Gastrocnemius medialis (tissue), 4 donors: ENCODE data around the gene PRR23B. TPM values are rescaled to one million over a fixed set of nuclear protein-coding genes. Genes with fewer than 3 reads are reported as not detected.

Experiments used
- ATAC-seq, 2 donors: fragments of 150-250 bp; one replicate each; pipeline ENCODE4 v1.9.1; 2016
- DNase-seq, 2 donors: peaks; one replicate each; pipeline ENCODE4 v3.0.0-alpha.2; 2019
- H3K27ac ChIP-seq, 4 donors: fragments of 200-600 bp; sonication (generic); 1 replicate in 1 of 4; 2 replicates in 3 of 4; pipeline ENCODE4 v1.5.1; 2016 to 2018; ENCODE audit warnings: mild to moderate bottlenecking in 2 of 4, moderate library complexity in 1 of 4
- H3K27me3 ChIP-seq, 3 donors: fragments of 200-600 bp; sonication (generic) in 2 of 3; 1 replicate in 1 of 3; 2 replicates in 2 of 3; pipeline versions ENCODE4 v1.5.1 to v1.6.0; 2016 to 2019; ENCODE audit warnings: mild to moderate bottlenecking in 1 of 3, moderate library complexity in 1 of 3
- H3K36me3 ChIP-seq, 2 donors: fragments of 200-600 bp; sonication (generic) in 1 of 2; one replicate each; pipeline ENCODE4 v1.5.1; 2017 to 2018
- H3K4me1 ChIP-seq, 2 donors: fragments of 200-600 bp; sonication (generic) in 1 of 2; one replicate each; pipeline ENCODE4 v1.5.1; 2016 to 2017; ENCODE audit warnings: mild to moderate bottlenecking in 2 of 2
- H3K4me3 ChIP-seq, 4 donors: fragments of 200-600 bp; sonication (generic) in 3 of 4; 1 replicate in 1 of 4; 2 replicates in 3 of 4; pipeline ENCODE4 v1.5.1; 2016 to 2019; ENCODE audit warnings: mild to moderate bottlenecking in 2 of 4
- H3K9me3 ChIP-seq, 3 donors: fragments of 200-600 bp; sonication (generic) in 2 of 3; 1 replicate in 1 of 3; 2 replicates in 2 of 3; pipeline ENCODE4 v1.5.1; 2016 to 2019
- CTCF ChIP-seq, 5 experiments: fragments of 450-650 bp in 3 of 5; fragments of 200-600 bp in 2 of 5; sonication (generic) in 2 of 5; IDR thresholded peaks in 4 of 5; conservative IDR thresholded peaks in 1 of 5; 1 replicate in 4 of 5; 2 replicates in 1 of 5; pipeline ENCODE4 v1.5.1; 2016 to 2019; ENCODE audit warnings: antibody characterized with exemption in 5 of 5, mild to moderate bottlenecking in 3 of 5, moderate library complexity in 3 of 5
- POLR2A ChIP-seq, 2 donors: fragments of 450-650 bp; IDR thresholded peaks; one replicate each; pipeline ENCODE4 v1.6.1; 2017; ENCODE audit warnings: antibody characterized with exemption in 2 of 2, mild to moderate bottlenecking in 2 of 2, moderate library complexity in 2 of 2
- in situ Hi-C, 4 donors: fragments of 200-750 bp; cut with MboI; loops; one replicate each; pipeline versions ENCODE4 v1.15.0 to v1.8.0; 2017; ENCODE audit warnings: low sequenced_read_pairs in 4 of 4
- intact Hi-C: fragments of 100-400 bp; cut with DNase I; formaldehyde crosslinking; loops from one replicate; pipeline ENCODE4 v1.15.1; 2023; ENCODE audit warnings: low total_unique reads
- total RNA-seq, 4 donors: library from RNA; depleted of rRNA; stranded (reverse); fragments of >200 nt; gene quantifications; one replicate each; pipeline versions ENCODE4 v1.1.0 to v1.2.3, GENCODE V29; 2016

Gene PRR23B
- total RNA-seq, 4 donors from 2014 or later, result not detected

- Histone ChIP-seq H3K27me3 (peaks cover 0 to 4% (median 0%) of the 10 kb centered on the region in 3 donors), H3K4me3 (no peak overlapping the region), H3K27ac (no peak overlapping the region), H3K36me3 (no peaks in the 10 kb centered on the region), H3K4me1 (no peaks in the 10 kb centered on the region), H3K9me3 (no peaks in the 10 kb centered on the region)
- no peak for TF ChIP-seq POLR2A (IDR thresholded peaks at IDR 0.05)
- TF ChIP-seq CTCF (IDR thresholded peaks at IDR 0.05 in 4 of 5, conservative IDR thresholded peaks at IDR 0.05 in 1 of 5), result no peak
- ATAC-seq (no peak), DNase-seq (no peak)
- intact Hi-C loops (no loop called here), in situ Hi-C loops (no loop called here)
These were observed 25.0 kb downstream of the PRR23B start for GRCh38 chr3:138995706-138996105.

GRCh38 chr3:138987181-138987580 is 33.5 kb downstream of the PRR23B start:
- no peak overlapping the region for H3K27ac ChIP-seq
- ATAC-seq (no peak), DNase-seq (no peak)
- no peaks in the 10 kb centered on the region for H3K36me3 ChIP-seq
- no peak overlapping the region for H3K4me3 ChIP-seq
- no peaks in the 10 kb centered on the region for H3K9me3 ChIP-seq
- H3K4me1 ChIP-seq, result no peaks in the 10 kb centered on the region
- TF ChIP-seq POLR2A (IDR thresholded peaks at IDR 0.05), result no peak
- no peak for TF ChIP-seq CTCF (IDR thresholded peaks at IDR 0.05 in 4 of 5, conservative IDR thresholded peaks at IDR 0.05 in 1 of 5)
- intact Hi-C loops, result no loop called here
- in situ Hi-C loops, result no loop called here
- H3K27me3 ChIP-seq, result no peaks in the 10 kb centered on the region

GRCh38 chr3:138985932-138986331 is 34.8 kb downstream of the PRR23B start:
- ATAC-seq (no peak), DNase-seq (no peak)
- Histone ChIP-seq H3K36me3 (no peaks in the 10 kb centered on the region), H3K4me1 (no peaks in the 10 kb centered on the region), H3K4me3 (no peak overlapping the region), H3K27ac (no peak overlapping the region), H3K27me3 (no peaks in the 10 kb centered on the region), H3K9me3 (no peaks in the 10 kb centered on the region)
- no peak for TF ChIP-seq CTCF (IDR thresholded peaks at IDR 0.05 in 4 of 5, conservative IDR thresholded peaks at IDR 0.05 in 1 of 5)
- TF ChIP-seq POLR2A (IDR thresholded peaks at IDR 0.05), result no peak
- in situ Hi-C loops, result no loop called here
- intact Hi-C loops, result no loop called here

GRCh38 chr3:138984816-138985215 is 35.9 kb downstream of the PRR23B start:
- no peaks in the 10 kb centered on the region for H3K4me1 ChIP-seq
- intact Hi-C loops, result no loop called here
- H3K27ac ChIP-seq, result no peak overlapping the region
- ATAC-seq (no peak), DNase-seq (no peak)
- no peaks in the 10 kb centered on the region for H3K9me3 ChIP-seq
- no peaks in the 10 kb centered on the region for H3K27me3 ChIP-seq
- in situ Hi-C loops, result no loop called here
- TF ChIP-seq POLR2A (IDR thresholded peaks at IDR 0.05) (no peak), CTCF (IDR thresholded peaks at IDR 0.05 in 4 of 5, conservative IDR thresholded peaks at IDR 0.05 in 1 of 5) (no peak)
- no peaks in the 10 kb centered on the region for H3K36me3 ChIP-seq
- no peak overlapping the region for H3K4me3 ChIP-seq

GRCh38 chr3:138976047-138976446 is 44.7 kb downstream of the PRR23B start:
- in situ Hi-C loops (no loop called here), intact Hi-C loops (no loop called here)
- H3K4me3 ChIP-seq, result no peak overlapping the region
- H3K36me3 ChIP-seq, result no peaks in the 10 kb centered on the region
- no peak for TF ChIP-seq POLR2A (IDR thresholded peaks at IDR 0.05)
- TF ChIP-seq CTCF (IDR thresholded peaks at IDR 0.05 in 4 of 5, conservative IDR thresholded peaks at IDR 0.05 in 1 of 5), result no peak
- no peak for ATAC-seq
- no peak for DNase-seq
- no peaks in the 10 kb centered on the region for H3K4me1 ChIP-seq
- H3K9me3 ChIP-seq, result no peaks in the 10 kb centered on the region
- no peak overlapping the region for H3K27ac ChIP-seq
- H3K27me3 ChIP-seq, result no peaks in the 10 kb centered on the region
